ENCODE measurements around the gene CAMSAP3.
"Not testable (repeated sequence)": the region's sequence is repeated elsewhere in the genome, so short reads cannot be mapped to it uniquely, and the experiment has no call there.

The CAMSAP3 gene

GRCh38 chr19:7564866-7565265 lies 30.8 kb upstream of the CAMSAP3 start:
- no peak overlapping the region for H3K27ac ChIP-seq (ENCODE audit: low read length)
- no peaks in the 10 kb centered on the region for H3F3A ChIP-seq (ENCODE audit: insufficient read depth, low read length)
- no peaks in the 10 kb centered on the region for H3K4me1 ChIP-seq (ENCODE audit: low read length)
- no peaks in the 10 kb centered on the region for H3K79me2 ChIP-seq (ENCODE audit: low read length)
- H4K20me1 ChIP-seq (ENCODE audit: insufficient read depth, low read length), result no peaks in the 10 kb centered on the region
- no peak for TF ChIP-seq EZH2phosphoT487 (IDR thresholded peaks at IDR 0.05; ENCODE audit: low read length)
- TF ChIP-seq, protein P1, sequence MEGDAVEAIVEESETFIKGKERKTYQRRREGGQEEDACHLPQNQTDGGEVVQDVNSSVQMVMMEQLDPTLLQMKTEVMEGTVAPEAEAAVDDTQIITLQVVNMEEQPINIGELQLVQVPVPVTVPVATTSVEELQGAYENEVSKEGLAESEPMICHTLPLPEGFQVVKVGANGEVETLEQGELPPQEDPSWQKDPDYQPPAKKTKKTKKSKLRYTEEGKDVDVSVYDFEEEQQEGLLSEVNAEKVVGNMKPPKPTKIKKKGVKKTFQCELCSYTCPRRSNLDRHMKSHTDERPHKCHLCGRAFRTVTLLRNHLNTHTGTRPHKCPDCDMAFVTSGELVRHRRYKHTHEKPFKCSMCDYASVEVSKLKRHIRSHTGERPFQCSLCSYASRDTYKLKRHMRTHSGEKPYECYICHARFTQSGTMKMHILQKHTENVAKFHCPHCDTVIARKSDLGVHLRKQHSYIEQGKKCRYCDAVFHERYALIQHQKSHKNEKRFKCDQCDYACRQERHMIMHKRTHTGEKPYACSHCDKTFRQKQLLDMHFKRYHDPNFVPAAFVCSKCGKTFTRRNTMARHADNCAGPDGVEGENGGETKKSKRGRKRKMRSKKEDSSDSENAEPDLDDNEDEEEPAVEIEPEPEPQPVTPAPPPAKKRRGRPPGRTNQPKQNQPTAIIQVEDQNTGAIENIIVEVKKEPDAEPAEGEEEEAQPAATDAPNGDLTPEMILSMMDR (IDR thresholded peaks at IDR 0.05; ENCODE audit: low read length), result no peak
- no peak for TF ChIP-seq EZH2 (optimal IDR thresholded peaks at IDR 0.05; ENCODE audit: low read depth, low read length)
- no peaks in the 10 kb centered on the region for H3K9me3 ChIP-seq (replicated peaks; ENCODE audit: insufficient read depth, low read length)
- peaks cover 47% of the 10 kb centered on the region for H3K27me3 ChIP-seq (replicated peaks; ENCODE audit: insufficient read depth, low read length)
- no peak for DNase-seq
- no peak overlapping the region for H3K4me2 ChIP-seq (ENCODE audit: low read depth, low read length)
- H2AFZ ChIP-seq (ENCODE audit: low read length), result no peak overlapping the region
- H3K9ac ChIP-seq (ENCODE audit: low read length), result no peak overlapping the region
- no peaks in the 10 kb centered on the region for H3K9me2 ChIP-seq (replicated peaks; ENCODE audit: insufficient read depth, low read length)
- no peaks in the 10 kb centered on the region for H3K36me3 ChIP-seq (replicated peaks; ENCODE audit: insufficient read depth, low read length)
- H3K4me3 ChIP-seq (ENCODE audit: low read length), result no peak overlapping the region

DNA sequence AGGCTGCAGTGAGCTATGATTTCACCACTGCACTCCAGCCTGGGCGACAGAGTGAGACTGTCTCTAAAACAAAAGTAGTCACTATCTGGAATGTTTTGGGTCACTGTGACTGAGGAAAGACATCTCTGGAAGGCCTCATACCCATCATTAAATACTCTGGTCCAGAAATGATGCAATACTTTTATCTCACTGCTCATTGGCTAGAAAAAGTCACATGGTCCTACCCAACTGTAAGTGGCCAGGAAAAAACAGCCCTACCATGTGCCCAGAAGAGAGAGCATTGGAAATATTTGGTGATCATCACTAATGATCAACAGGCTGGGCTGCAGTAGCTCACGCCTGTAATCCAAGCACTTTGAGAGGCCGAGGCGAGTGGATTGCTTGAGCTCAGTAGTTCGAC lies 30.3 kb upstream of the CAMSAP3 start:
- Histone ChIP-seq H3K9ac (ENCODE audit: low read length) (no peak overlapping the region), H3K79me2 (ENCODE audit: low read length) (no peaks in the 10 kb centered on the region), H3K4me1 (ENCODE audit: low read length) (no peaks in the 10 kb centered on the region), H3K4me3 (ENCODE audit: low read length) (no peak overlapping the region), H3K9me2 (replicated peaks; ENCODE audit: insufficient read depth, low read length) (no peaks in the 10 kb centered on the region), H4K20me1 (ENCODE audit: insufficient read depth, low read length) (no peaks in the 10 kb centered on the region), H2AFZ (ENCODE audit: low read length) (no peak overlapping the region), H3K36me3 (replicated peaks; ENCODE audit: insufficient read depth, low read length) (no peaks in the 10 kb centered on the region), H3K4me2 (ENCODE audit: low read depth, low read length) (no peak overlapping the region), H3K27me3 (replicated peaks; ENCODE audit: insufficient read depth, low read length) (peaks cover 52% of the 10 kb centered on the region), H3K9me3 (replicated peaks; ENCODE audit: insufficient read depth, low read length) (no peaks in the 10 kb centered on the region), H3K27ac (ENCODE audit: low read length) (no peak overlapping the region), H3F3A (ENCODE audit: insufficient read depth, low read length) (no peaks in the 10 kb centered on the region)
- no peak for DNase-seq
- no peak for TF ChIP-seq EZH2phosphoT487 (IDR thresholded peaks at IDR 0.05; ENCODE audit: low read length)
- TF ChIP-seq, protein P1 (IDR thresholded peaks at IDR 0.05; ENCODE audit: low read length), result no peak
- TF ChIP-seq EZH2 (optimal IDR thresholded peaks at IDR 0.05; ENCODE audit: low read depth, low read length), result no peak

DNA sequence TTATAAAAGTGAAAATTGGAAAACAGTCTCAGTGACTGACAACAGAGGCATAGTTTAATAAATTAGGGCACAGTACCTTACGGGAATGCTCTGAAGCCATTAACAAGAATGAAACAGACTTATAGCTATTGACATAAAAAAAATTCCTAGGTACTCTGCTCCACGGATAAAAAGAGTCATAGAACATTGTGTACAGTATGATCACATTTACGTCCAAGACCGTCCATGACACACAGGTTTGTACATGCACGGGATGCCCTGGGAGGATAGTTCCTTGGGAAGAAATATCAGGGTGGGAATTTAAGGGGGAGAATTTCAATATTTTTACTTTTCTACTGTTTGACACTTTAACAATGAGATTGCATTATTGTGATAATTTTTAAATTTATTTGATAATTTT lies 24.9 kb upstream of the CAMSAP3 start:
- Histone ChIP-seq H3K27ac (ENCODE audit: low read length) (no peak overlapping the region), H3K9me3 (replicated peaks; ENCODE audit: insufficient read depth, low read length) (no peaks in the 10 kb centered on the region), H3F3A (ENCODE audit: insufficient read depth, low read length) (no peaks in the 10 kb centered on the region), H4K20me1 (ENCODE audit: insufficient read depth, low read length) (no peaks in the 10 kb centered on the region), H3K4me2 (ENCODE audit: low read depth, low read length) (no peak overlapping the region), H3K27me3 (replicated peaks; ENCODE audit: insufficient read depth, low read length) (peaks cover 88% of the 10 kb centered on the region), H2AFZ (ENCODE audit: low read length) (no peak overlapping the region), H3K36me3 (replicated peaks; ENCODE audit: insufficient read depth, low read length) (no peaks in the 10 kb centered on the region), H3K9ac (ENCODE audit: low read length) (no peak overlapping the region), H3K4me3 (ENCODE audit: low read length) (no peak overlapping the region), H3K9me2 (replicated peaks; ENCODE audit: insufficient read depth, low read length) (no peaks in the 10 kb centered on the region), H3K79me2 (ENCODE audit: low read length) (no peaks in the 10 kb centered on the region), H3K4me1 (ENCODE audit: low read length) (no peaks in the 10 kb centered on the region)
- no peak for TF ChIP-seq EZH2phosphoT487 (IDR thresholded peaks at IDR 0.05; ENCODE audit: low read length)
- TF ChIP-seq EZH2 (optimal IDR thresholded peaks at IDR 0.05; ENCODE audit: low read depth, low read length), result peak; percentile 61
- no peak for DNase-seq

- DNase-seq, result no peak
- Histone ChIP-seq H3K9me2 (replicated peaks; ENCODE audit: insufficient read depth, low read length) (no peaks in the 10 kb centered on the region), H3K9me3 (replicated peaks; ENCODE audit: insufficient read depth, low read length) (no peaks in the 10 kb centered on the region), H3K4me2 (ENCODE audit: low read depth, low read length) (no peak overlapping the region), H3K4me1 (ENCODE audit: low read length) (no peaks in the 10 kb centered on the region), H3K79me2 (ENCODE audit: low read length) (no peaks in the 10 kb centered on the region), H4K20me1 (ENCODE audit: insufficient read depth, low read length) (no peaks in the 10 kb centered on the region), H3K27ac (ENCODE audit: low read length) (no peak overlapping the region), H3K9ac (ENCODE audit: low read length) (no peak overlapping the region), H3K27me3 (replicated peaks; ENCODE audit: insufficient read depth, low read length) (peaks cover 93% of the 10 kb centered on the region), H3K4me3 (ENCODE audit: low read length) (no peak overlapping the region), H2AFZ (ENCODE audit: low read length) (no peak overlapping the region), H3F3A (ENCODE audit: insufficient read depth, low read length) (no peaks in the 10 kb centered on the region), H3K36me3 (replicated peaks; ENCODE audit: insufficient read depth, low read length) (no peaks in the 10 kb centered on the region)
- TF ChIP-seq, protein P1 (IDR thresholded peaks at IDR 0.05; ENCODE audit: low read length), result no peak
- no peak for TF ChIP-seq EZH2phosphoT487 (IDR thresholded peaks at IDR 0.05; ENCODE audit: low read length)
- TF ChIP-seq EZH2 (optimal IDR thresholded peaks at IDR 0.05; ENCODE audit: low read depth, low read length), result no peak
Observed at GRCh38 chr19:7575434-7576040, 20.1 kb upstream of the CAMSAP3 start.

DNA sequence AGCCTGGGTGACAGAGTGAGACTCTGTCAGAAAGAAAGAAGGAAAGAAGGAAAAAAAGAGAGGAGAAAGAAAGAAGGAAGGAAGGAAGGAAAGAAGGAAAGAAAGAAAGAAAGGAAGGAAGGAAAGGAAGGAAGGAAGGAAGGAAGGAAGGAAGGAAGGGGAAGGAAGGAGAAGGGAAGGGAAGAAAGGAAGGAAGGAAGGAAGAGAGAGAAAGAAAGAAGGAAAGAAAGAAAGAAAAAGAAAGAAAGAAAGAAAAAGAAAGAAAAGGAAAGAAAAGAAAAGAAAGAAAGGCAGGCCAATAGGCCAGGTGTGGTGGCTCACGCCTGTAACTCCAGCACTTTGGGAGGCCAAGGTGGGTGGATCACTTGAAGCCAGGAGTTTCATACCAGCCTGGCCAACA lies 18.2 kb upstream of the CAMSAP3 start:
- not testable (repeated sequence) for H3K9me2 ChIP-seq (replicated peaks; ENCODE audit: insufficient read depth, low read length); H3K36me3 ChIP-seq (replicated peaks; ENCODE audit: insufficient read depth, low read length); H3F3A ChIP-seq (ENCODE audit: insufficient read depth, low read length); H3K4me3 ChIP-seq (ENCODE audit: low read length); H3K27ac ChIP-seq (ENCODE audit: low read length); H3K4me1 ChIP-seq (ENCODE audit: low read length); H2AFZ ChIP-seq (ENCODE audit: low read length); H4K20me1 ChIP-seq (ENCODE audit: insufficient read depth, low read length); H3K4me2 ChIP-seq (ENCODE audit: low read depth, low read length); H3K9me3 ChIP-seq (replicated peaks; ENCODE audit: insufficient read depth, low read length); DNase-seq; H3K9ac ChIP-seq (ENCODE audit: low read length); H3K79me2 ChIP-seq (ENCODE audit: low read length)
- peaks cover 89% of the 10 kb centered on the region for H3K27me3 ChIP-seq (replicated peaks; ENCODE audit: insufficient read depth, low read length)

Measured in MM.1S (cell line).